ENCODE results near the gene CTR9. TPM values are rescaled to one million over a fixed set of nuclear protein-coding genes. Genes with fewer than 3 reads are reported as not detected.

The CTR9 gene
- total RNA-seq, 1 donor from 2014 or later: 3.1 TPM

- Histone ChIP-seq H3K9me3 (no peaks in the 10 kb centered on the region), H3K27me3 (no peaks in the 10 kb centered on the region), H3K27ac (no peak overlapping the region), H3K4me3 (no peak overlapping the region), H3K36me3 (no peaks in the 10 kb centered on the region), H3K4me1 (peaks cover 0 to 4% of the 10 kb centered on the region in 2 donors)
- no peak for DNase-seq (ENCODE audit: low spot score in 2 of 2)
- intact Hi-C loops (cut with DNase I): no loop called here
- no peak for TF ChIP-seq CTCF (IDR thresholded peaks at IDR 0.05)
These were observed 25.7 kb upstream of the CTR9 start for GRCh38 chr11:10725114-10725906.

GRCh38 chr11:10725907-10726253 lies 25.2 kb upstream of the CTR9 start:
- no peaks in the 10 kb centered on the region for H3K27me3 ChIP-seq
- peaks cover 0 to 4% of the 10 kb centered on the region in 2 donors for H3K4me1 ChIP-seq
- no peak for DNase-seq (ENCODE audit: low spot score in 2 of 2)
- no peak for TF ChIP-seq CTCF (IDR thresholded peaks at IDR 0.05)
- H3K4me3 ChIP-seq: no peak overlapping the region
- H3K27ac ChIP-seq: no peak overlapping the region
- intact Hi-C loops (cut with DNase I): no loop called here
- H3K36me3 ChIP-seq: no peaks in the 10 kb centered on the region
- H3K9me3 ChIP-seq: no peaks in the 10 kb centered on the region

GRCh38 chr11:10727146-10727851 lies 23.7 kb upstream of the CTR9 start:
- no peak overlapping the region for H3K27ac ChIP-seq
- TF ChIP-seq CTCF (IDR thresholded peaks at IDR 0.05): no peak
- no peaks in the 10 kb centered on the region for H3K36me3 ChIP-seq
- DNase-seq (ENCODE audit: low spot score in 2 of 2): no peak
- H3K4me1 ChIP-seq: peaks cover 0 to 4% of the 10 kb centered on the region in 2 donors
- intact Hi-C loops (cut with DNase I): no loop called here
- no peak overlapping the region for H3K4me3 ChIP-seq
- no peaks in the 10 kb centered on the region for H3K27me3 ChIP-seq
- no peaks in the 10 kb centered on the region for H3K9me3 ChIP-seq

- H3K27ac ChIP-seq: no peak overlapping the region
- H3K27me3 ChIP-seq: no peaks in the 10 kb centered on the region
- no peak for TF ChIP-seq CTCF (IDR thresholded peaks at IDR 0.05)
- DNase-seq (ENCODE audit: low spot score in 2 of 2): no peak
- no peaks in the 10 kb centered on the region for H3K9me3 ChIP-seq
- no peaks in the 10 kb centered on the region for H3K36me3 ChIP-seq
- peaks cover 0 to 7% of the 10 kb centered on the region in 2 donors for H3K4me1 ChIP-seq
- intact Hi-C loops (cut with DNase I): no loop called here
- no peak overlapping the region for H3K4me3 ChIP-seq
These were observed 22.9 kb upstream of the CTR9 start for GRCh38 chr11:10728154-10728553.

GRCh38 chr11:10728789-10729472 lies 22.1 kb upstream of the CTR9 start:
- peaks cover 0 to 12% of the 10 kb centered on the region in 2 donors for H3K4me1 ChIP-seq
- H3K27me3 ChIP-seq: no peaks in the 10 kb centered on the region
- no peaks in the 10 kb centered on the region for H3K9me3 ChIP-seq
- DNase-seq (ENCODE audit: low spot score in 2 of 2): no peak
- H3K27ac ChIP-seq: peak overlapping the region in 1 of 2 donors; percentile 52
- H3K36me3 ChIP-seq: no peaks in the 10 kb centered on the region
- no peak for TF ChIP-seq CTCF (IDR thresholded peaks at IDR 0.05)
- H3K4me3 ChIP-seq: no peak overlapping the region
- intact Hi-C loops (cut with DNase I): no loop called here

Data from ascending aorta (tissue), 2 donors.